IPS-18c (cell line): Measurements from ENCODE around the gene PTDSS2.
"Not testable (repeated sequence)": the region's sequence is repeated elsewhere in the genome, so short reads cannot be mapped to it uniquely, and the experiment has no call there.

Experiments used
- H3K4me3 ChIP-seq: 2 replicates; pipeline ENCODE4 v1.7.0; 2013; ENCODE audit warnings: low read depth, mild to moderate bottlenecking, low read length, moderate library complexity; ENCODE audit not compliant: insufficient read depth
- H3K9me3 ChIP-seq: one replicate; pipeline ENCODE4 v1.6.1; 2013; ENCODE audit warnings: mild to moderate bottlenecking, low read length, moderate library complexity; ENCODE audit not compliant: control insufficient read depth, insufficient read depth

The PTDSS2 gene

DNA sequence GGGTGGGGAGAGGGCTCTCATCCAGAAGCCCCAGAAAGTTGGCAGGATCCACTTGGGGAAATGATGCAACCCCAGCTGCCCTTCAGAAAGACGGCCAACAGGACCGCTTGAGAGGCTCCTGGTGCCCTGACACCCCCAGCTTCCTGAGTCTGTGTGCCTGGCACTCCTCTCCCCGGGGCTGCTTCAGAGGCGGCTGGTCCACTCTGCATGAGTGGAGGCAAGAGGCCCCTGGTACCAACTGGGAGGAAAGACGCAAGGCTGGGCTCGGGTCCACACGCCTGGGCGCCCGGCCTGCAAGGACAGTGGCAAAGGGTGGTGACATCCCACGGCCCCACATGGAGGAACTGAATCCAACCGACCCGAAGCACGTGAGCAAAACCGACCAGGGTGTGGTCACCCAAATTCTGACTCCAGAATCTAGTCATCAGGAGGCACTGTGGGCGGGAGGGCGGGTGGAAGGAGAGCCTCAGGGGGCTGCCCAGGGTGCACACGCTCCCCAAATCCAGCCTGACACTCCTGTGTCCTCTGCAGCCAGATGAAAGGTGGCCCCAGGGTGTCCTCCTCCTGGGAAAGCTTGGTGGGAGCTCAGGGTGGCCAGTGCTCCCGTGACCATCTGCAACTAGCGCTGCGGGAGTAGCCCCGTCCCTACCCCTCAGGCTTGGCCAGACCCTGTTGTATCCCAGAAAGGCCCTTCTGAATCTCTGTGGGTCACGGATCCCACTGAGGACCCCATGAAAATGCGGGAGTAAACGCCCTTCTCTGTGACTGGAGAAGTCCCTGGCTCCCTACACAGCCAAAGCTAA lies 53.3 kb downstream of the PTDSS2 start:
- H3K9me3 ChIP-seq: peaks cover under 1% of the 10 kb centered on the region
- no peak overlapping the region for H3K4me3 ChIP-seq

DNA sequence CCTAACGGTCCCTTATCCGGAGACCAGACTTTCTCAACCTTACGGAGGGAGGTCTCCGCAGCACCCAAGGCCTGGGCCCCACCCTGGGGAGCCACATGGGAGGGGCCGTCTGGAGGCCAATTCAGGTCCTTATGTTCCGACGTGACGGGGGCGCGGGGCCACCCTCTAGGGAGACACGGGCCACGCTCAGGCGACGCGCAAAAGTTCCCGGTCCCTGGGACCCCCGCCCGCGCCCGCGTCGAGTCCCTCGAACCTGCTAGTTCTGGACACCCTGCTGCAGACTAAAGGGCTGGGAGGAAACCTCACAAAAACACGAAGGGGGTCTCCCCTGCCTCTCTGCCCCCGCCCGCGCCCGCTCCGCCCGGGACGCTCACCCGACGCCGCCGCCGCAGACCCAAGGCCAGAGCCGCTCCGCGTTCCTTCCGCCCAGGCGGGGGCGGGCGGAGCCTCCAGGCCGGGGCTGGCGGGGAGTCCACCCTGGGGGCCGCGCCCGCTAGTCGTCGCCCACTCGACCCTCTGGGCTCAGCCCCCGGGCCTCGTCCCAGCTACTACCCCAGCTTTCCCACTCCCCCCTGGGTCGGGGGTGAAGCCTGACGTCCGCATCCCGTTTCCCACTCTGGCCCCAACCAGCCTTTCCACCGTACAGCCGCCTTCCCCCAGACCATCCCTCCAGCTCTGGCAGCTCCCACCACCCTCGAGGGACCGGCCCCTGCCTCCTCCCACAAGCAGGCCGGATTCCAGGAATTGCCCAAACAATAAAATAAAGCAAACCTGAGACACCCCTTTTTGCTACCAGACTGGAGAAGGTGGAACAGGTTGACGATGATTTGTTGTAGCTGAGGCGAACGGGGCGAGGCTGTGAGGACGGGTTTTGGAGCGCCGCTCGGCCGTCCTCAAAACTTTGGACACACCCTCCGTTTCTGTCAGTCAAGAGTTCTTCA lies 54.2 kb downstream of the PTDSS2 start:
- H3K9me3 ChIP-seq: no peaks in the 10 kb centered on the region

DNA sequence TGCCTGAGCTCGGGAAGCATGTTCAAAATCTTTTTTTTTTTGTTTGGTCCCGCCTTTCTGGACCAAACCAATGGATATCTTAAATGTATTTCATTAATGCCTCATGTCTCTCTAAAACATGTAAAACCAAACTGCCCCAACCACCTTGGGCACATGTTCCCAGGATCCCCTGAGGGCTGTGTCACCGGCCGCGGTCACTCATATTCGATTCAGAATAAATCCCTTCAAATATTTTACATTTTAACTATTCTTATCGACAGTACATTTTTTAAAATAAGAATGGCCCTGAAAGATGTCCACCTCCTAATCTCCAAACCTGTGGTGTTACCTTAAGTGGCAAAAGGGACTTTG lies 54.9 kb downstream of the PTDSS2 start:
- Histone ChIP-seq H3K9me3 (no peaks in the 10 kb centered on the region), H3K4me3 (no peak overlapping the region)

More for the DNA sequence above, 54.2 kb downstream of the PTDSS2 start:
- no peak overlapping the region; the same call in 1 of the 2 replicates for H3K4me3 ChIP-seq

DNA sequence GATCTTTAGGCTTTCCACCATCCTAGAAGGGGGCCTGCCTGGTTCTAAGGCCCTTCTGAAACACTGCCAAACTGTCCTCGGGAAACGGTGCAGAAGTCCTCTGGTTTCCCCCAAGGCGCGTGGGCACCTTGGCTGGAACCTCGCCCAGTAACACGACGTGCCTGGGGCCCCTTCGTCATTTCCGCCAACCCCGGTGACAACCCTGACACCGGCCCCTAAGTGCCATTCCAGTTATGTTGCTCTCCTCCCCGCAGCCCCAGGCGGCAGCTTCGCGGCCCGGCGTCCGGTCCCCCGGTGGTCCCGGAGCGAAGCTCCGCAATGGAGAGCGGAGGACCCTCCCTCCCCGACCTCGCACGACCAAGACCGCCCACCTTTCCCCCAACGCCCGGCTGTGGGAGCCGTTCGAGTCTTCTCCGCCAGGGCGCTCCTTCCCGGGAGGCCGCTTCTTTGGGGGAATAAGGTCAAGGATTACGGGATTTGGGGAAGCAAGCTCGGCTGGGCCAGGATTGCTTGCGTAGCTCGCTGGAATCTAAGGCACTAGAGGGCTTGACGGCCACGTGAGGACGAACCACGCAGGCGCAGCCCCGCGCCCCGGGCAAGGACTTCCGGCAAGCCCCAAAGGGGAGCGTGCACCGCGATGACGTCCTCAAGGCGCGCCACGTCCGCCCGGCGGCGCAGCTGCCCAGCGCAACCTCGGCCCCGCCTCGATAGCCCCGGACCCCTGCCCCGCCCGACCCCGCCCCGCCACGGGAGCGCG lies 56.3 kb downstream of the PTDSS2 start:
- H3K4me3 ChIP-seq: peak overlapping the region; percentile 98
- H3K9me3 ChIP-seq: no peaks in the 10 kb centered on the region

DNA sequence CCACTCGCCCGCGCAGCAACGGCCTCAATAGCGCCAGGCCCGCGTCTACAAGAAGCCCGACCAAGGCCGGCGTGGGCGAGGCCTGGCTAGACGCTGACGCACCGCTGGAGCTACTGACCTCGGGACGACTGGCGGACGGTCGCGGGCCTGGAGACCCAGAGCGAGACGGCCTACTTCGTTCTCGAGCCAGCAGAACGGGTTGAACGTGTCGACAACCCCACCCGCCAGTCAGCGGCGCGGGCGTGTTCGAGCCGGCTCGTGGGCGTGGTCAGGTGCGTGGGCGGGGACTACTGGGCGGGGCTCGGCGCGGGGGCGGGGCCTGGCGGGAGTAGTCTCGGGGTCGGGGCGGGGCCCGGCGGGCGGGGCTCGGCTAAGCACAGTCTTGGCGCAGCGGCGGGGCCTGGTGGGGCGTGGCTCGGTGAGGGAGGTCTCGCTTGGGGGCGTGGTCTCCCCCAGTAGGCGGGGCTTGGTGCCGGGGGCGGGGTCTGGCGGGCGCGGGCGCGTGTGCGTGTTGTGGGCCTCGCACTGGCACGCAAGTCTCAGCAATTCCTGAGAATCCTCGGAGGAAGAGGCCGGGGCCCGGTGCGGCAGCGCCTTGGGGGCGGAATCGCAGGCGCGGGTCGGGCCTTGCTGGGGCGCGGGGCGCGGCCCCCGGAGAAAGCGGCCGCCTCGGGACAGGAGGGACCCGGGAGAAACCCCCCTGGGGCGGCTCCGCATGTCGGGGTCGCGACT lies 57.1 kb downstream of the PTDSS2 start, which contains the start of gene RNH1:
Gene RNH1 (minus strand): TSS at position 248 of the 732 bp plus-strand sequence. CDS start 5,080 bp downstream, outside the sequence.
- peak within 1 kb of the TSS; percentile 98 for H3K4me3 ChIP-seq
- H3K9me3 ChIP-seq: no peaks in the 10 kb centered on the region

DNA sequence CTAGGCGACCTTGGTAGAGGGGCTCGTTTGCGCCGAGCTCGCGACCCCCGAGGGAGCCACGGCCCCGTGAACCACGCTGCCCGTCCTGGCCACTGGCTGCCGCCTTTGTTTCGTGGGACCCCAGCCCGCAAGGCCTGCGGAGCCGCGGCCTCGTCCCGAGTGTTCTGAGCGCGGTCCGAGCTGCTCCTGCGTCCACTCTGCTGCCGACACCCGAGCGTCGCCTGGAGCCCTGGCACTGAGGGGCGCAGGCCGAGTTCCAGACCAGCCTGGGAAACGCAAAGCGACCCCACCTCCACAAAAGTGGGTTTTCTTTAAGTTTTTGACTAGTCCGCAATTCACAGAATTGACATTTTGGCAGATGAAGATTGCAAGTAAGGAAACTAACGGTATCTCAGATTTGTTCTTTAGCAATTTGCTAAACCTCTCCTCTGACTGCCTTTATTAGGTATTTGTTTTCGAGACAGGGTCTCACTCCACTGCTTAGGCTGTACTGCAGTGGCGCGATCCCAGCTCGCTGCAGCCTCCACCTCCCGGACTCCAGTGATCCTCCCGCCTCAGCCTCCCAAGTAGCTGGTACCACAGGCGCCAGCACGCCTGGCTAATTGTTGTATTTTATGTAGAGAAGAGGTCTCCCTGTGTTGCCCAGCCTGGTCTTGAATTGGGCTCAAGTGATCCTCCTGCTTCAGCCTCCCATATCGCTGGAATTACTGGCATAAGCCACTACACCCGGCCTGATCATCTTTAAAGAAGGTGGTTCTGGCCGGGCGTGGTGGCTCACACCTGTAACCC lies 57.8 kb downstream of the PTDSS2 start:
- Histone ChIP-seq H3K9me3 (no peaks in the 10 kb centered on the region), H3K4me3 (peak overlapping the region; percentile 83)

DNA sequence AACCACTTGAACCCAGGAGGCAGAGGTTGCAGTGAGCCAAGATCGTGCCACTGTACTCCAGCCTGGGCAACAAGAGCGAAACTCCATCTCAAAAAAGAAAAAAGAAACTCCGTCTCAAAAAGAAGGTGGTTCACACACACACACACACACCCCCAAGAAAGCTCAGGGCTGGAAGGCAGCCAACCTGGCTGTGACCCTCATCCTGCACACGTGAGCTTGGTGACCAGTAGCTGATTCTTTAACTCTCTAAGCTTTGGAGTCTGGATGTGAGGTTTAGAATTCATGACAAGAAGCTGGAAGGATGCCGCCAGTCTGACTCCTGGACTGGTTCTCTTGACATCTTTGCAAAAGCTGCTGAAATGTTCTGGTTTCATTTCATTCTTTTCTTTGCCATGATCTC lies 58.9 kb downstream of the PTDSS2 start:
- Histone ChIP-seq H3K9me3 (no peaks in the 10 kb centered on the region), H3K4me3 (no peak overlapping the region)

DNA sequence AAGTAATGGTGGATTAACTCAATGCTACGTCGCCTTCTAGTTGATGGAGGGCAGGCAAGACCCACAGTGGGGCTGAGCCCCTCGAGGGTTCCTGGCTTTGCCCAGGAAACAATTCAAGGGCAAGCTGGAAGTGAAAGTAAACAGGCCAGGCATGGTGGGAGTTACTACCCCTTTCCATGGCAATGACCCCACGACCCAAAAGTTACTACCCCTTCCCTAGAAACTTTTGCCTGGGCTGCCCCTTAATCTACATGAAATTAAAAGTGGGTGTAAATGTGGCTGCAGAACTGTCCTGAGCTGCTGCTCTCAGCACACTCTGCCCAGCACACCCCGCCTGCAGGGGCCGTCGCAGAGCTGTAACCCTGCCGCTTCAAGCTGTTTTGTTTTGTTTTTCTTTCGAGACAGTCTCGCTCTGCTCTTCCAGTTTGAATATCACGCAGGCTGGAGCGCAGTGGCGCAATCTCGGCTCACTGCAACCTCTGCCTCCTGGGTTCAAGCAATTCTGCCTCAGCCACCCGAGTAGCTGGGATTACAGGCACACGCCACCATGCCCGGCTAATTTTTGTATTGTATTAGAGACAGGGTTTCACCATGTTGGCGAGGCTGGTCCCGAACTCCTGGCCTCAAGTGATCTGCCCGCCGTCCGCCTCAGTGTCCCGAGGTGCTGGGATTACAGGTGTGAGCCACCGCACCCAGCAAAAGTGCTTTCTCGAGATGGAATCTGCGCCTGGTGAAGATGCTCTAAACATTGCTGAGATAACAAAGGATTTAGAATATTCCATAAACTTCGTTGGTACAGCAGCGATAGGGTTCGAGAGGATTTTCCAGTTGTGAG lies 62.9 kb downstream of the PTDSS2 start:
- H3K9me3 ChIP-seq: peaks cover 4% of the 10 kb centered on the region
- H3K4me3 ChIP-seq: no peak overlapping the region

DNA sequence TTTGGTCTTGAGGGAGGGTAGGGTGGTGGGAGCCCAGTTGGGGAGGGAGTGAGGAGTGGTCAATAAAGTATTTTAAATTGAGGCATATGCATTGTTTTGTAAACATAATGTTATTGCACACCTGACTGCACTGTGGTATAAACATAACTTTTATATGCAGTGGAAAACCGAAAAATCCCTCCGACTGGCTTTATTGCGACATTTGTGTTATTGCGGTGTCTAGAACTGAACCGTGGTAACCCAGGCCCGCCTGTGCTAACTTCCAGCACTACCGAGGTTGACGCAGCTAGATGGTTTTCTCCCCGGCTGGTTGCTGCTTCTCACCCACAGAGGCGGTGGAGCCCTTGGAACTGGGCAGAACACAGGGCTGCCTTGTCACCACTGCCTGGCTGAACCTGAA lies 64.5 kb downstream of the PTDSS2 start:
- Histone ChIP-seq H3K4me3 (no peak overlapping the region), H3K9me3 (peaks cover 8% of the 10 kb centered on the region)

DNA sequence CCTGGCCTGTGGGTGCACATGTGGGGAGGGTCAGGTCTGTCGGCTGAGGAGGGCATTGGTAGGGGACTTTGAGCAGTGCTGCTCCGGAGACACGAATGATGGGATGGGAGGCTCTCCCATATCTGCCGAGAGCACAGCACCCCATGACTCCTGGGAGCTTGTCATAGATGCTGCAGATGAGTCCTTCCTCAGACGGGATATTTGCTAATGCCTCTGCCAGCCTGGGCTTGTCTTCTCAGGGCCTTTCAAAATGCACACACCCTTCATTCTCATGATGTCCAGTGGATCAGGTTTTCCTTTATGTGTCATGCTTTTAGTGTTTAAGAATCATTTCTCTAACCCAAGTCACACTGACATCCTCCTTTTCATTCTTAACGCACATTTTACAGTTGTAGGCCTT lies 65.1 kb downstream of the PTDSS2 start:
- Histone ChIP-seq H3K9me3 (peaks cover 8% of the 10 kb centered on the region), H3K4me3 (no peak overlapping the region)

DNA sequence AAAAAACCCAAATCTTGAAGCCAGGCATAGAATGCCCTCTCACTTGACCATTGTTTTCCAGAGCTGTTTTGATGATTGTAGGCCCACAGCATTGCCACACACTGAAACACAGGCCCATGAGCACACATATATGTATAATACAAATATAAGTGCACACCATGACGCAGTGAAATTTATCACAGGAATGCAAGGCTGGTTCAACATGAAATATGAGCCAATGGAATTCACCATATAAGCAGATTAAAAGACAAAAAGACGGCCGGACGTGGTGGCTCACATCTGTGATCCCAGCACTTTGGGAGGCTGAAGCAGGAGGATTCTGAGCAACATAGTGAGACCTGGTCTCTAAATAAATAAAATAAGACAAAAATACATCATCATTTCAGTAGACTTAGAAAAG lies 66.3 kb downstream of the PTDSS2 start:
- Histone ChIP-seq H3K9me3 (peaks cover 8% of the 10 kb centered on the region), H3K4me3 (no peak overlapping the region)

DNA sequence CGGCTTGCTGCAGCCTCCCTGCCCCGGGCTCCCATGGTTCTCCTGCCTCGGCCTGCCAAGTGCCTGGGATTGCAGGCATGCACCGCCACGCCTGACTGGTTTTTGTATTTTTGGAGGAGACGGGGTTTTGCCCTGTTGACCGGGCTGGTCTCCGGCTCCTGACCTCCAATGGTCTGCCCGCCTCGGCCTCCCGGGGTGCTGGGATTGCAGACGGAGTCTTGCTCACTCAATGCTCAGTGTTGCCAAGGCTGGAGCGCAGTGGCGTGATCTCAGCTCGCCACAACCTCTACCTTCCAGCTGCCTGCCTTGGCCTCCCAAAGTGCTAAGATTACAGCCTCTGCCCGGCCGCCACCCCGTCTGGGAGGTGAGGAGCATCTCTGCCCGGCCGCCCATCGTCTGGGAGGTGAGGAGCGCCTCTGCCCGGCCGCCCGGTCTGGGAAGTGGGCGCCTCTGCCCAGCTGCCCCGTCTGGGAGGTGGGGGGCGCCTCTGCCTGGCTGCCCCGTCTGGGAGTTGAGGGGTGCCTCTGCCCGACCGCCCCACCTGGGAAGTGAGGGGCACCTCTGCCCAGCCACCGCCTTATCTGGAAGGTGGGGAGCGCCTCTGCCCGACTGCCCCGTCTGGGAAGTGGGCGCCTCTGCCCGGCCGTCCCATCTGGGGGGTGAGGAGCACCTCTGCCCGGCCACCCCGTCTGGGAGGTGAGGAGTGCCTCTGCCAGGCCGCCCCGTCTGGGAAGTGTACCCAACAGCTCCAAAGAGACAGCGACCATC lies 67.0 kb downstream of the PTDSS2 start:
- not testable (repeated sequence) for H3K9me3 ChIP-seq, H3K4me3 ChIP-seq

DNA sequence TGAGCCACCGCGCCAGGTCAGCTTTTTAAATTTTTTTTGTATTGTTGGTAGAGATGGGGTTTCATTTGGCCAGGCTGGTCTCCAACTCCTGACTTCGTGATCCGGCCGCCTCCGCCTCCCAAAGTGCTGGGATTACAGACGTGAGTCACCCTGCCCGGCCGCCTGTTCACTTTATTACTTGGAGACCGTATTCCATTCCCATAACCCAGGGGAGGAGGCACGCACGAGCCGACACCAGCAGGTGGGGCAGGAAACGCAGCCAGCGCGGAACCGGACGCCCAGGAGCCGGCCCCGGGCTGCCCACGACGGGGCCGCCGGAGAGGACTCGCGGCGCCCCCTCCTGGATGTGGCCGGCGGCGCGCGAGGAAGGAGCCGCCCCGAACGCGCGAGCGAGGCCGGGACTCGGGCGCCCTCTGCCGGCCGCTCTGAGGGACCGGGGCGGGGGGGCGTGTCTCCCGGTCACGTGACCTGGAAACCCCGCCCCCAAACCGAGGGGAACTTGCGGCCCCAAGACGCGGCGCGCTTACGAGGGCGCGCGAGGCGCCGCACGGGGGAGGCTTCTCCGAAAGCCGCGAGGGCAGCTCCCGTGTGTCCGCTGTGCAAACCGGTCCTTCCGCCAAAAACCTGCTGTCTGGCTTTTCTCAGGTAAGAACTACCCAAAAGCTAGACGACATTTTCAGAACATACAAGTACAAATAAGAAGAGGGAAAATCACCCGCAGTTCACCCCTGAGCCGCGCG lies 68.6 kb downstream of the PTDSS2 start:
- H3K9me3 ChIP-seq: peaks cover 8% of the 10 kb centered on the region
- peak overlapping the region; percentile 24; the same call in 1 of the 2 replicates for H3K4me3 ChIP-seq
